ENCODE data around the gene MBOAT7. TPM values are rescaled to one million over a fixed set of nuclear protein-coding genes. Genes with fewer than 3 reads are reported as not detected.
"Not testable (repeated sequence)": the region's sequence is repeated elsewhere in the genome, so short reads cannot be mapped to it uniquely, and the experiment has no call there.

The MBOAT7 gene
- total RNA-seq, 1 donor from 2014 or later = 218 TPM

GRCh38 chr19:54178581-54179261 lies 10.7 kb downstream of the MBOAT7 start:
- TF ChIP-seq CTCF (conservative IDR thresholded peaks at IDR 0.05; ENCODE audit: low read depth, low read length) = no peak
- H3K4me3 ChIP-seq (ENCODE audit: low read depth, low read length) = no peak overlapping the region
- no peak for DNase-seq (ENCODE audit: low read depth)

DNA sequence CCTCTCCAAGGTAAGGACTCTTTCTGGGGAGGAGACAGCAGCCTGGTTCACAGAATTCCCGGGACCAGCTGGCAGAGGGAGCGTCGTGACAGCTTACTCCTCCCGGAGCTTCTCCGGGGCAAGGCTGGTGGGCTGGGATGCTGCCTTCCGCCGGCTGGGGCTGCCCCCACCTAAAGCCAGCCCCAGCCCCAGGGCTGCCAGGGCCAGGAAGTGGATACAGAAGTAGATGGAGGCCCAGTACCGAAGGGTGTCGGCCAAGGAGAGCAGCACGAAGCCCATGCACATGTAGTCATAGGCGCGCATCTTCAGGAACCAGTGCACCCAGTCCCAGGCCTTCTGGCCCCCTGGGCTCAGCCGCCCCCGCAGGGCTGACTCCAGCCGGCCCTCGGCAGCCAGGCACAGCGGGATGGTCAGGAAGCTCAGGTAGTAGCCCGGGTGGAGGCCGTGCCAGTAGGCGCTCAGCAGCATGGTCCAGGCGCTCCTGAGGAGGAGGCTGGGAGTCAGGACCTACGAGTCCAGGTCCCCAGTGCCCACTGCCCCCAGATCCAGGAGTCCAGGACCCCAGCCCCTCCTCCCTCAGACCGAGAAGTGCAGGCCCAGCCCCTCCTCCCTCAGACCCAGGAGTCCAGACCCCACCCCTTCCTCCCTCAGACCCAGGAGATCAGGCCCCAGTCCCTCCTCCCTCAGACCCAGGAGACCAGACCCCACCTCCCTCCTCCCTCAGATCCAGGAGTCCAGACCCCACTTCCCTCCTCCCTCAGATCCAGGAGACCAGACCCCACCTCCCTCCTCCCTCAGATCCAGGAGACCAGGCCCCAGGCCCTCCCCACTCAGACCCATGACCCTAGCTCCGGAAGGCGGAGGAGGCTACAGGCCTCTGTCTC lies 15.2 kb downstream of the MBOAT7 start:
- no peak for DNase-seq (ENCODE audit: low read depth)
- H3K4me3 ChIP-seq (ENCODE audit: low read depth, low read length) = no peak overlapping the region
- no peak for TF ChIP-seq CTCF (conservative IDR thresholded peaks at IDR 0.05; ENCODE audit: low read depth, low read length)

DNA sequence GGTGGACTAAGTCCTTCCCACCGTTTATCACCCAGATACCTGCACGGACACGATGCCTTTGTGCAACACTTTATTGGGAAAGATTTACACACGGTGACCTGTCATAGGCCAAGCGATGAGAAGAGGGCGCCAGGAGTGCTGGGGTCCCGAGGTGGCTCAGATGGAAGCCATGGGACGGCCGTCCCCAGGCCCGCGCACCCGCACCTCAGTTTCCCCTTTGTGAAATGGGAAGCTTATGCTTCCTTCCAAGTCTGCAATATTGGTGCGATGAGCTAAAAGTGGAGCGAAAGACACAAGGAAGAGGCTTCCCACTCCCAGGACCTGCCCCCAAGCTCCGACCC lies 16.1 kb downstream of the MBOAT7 start:
- TF ChIP-seq CTCF (conservative IDR thresholded peaks at IDR 0.05; ENCODE audit: low read depth, low read length) = no peak

GRCh38 chr19:54172471-54173358 lies 16.7 kb downstream of the MBOAT7 start, which contains the start of gene TMC4:
Gene TMC4 (minus strand): TSS chr19:54173160. CDS start chr19:54173117, 43 bp downstream.
- H3K4me3 ChIP-seq (ENCODE audit: low read depth, low read length) = peak within 1 kb of the TSS; percentile 31
- TF ChIP-seq CTCF (conservative IDR thresholded peaks at IDR 0.05; ENCODE audit: low read depth, low read length) = peak; percentile 21
- DNase-seq (ENCODE audit: low read depth) = no peak

More for the DNA sequence above, 16.1 kb downstream of the MBOAT7 start:
- no peak overlapping the region for H3K4me3 ChIP-seq (ENCODE audit: low read depth, low read length)
- DNase-seq (ENCODE audit: low read depth) = no peak

- not testable (repeated sequence) for DNase-seq (ENCODE audit: low read depth); H3K4me3 ChIP-seq (ENCODE audit: low read depth, low read length)
These were observed 17.5 kb downstream of the MBOAT7 start for GRCh38 chr19:54171736-54172431.

GRCh38 chr19:54169149-54169740 lies 20.1 kb downstream of the MBOAT7 start:
- no peak overlapping the region for H3K4me3 ChIP-seq (ENCODE audit: low read depth, low read length)
- TF ChIP-seq CTCF (conservative IDR thresholded peaks at IDR 0.05; ENCODE audit: low read depth, low read length) = no peak

More at GRCh38 chr19:54169149-54169740, 20.1 kb downstream of the MBOAT7 start:
- DNase-seq (ENCODE audit: low read depth) = no peak
